ENCODE results near the gene VPS26C.

DNA sequence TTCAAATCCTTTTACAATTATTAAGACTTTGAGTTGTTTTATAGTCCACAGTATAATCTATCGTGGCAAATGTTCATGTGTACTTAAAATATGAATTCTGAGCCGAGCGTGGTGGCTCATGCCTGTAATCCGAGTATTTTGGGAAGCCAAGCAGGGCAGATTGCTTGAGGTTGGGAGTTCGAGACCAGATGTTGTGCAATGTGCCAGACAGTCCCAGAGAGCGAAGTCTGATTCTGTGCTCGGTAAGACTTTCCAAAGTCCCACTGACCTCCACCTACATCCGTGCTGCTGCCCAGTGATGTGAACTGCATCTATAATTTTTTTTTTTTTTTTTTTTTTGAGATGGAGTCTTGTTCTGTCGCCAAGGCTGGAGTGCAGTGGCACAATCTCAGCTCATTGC, 52.2 kb downstream of the VPS26C start:
- TF ChIP-seq, protein P1, sequence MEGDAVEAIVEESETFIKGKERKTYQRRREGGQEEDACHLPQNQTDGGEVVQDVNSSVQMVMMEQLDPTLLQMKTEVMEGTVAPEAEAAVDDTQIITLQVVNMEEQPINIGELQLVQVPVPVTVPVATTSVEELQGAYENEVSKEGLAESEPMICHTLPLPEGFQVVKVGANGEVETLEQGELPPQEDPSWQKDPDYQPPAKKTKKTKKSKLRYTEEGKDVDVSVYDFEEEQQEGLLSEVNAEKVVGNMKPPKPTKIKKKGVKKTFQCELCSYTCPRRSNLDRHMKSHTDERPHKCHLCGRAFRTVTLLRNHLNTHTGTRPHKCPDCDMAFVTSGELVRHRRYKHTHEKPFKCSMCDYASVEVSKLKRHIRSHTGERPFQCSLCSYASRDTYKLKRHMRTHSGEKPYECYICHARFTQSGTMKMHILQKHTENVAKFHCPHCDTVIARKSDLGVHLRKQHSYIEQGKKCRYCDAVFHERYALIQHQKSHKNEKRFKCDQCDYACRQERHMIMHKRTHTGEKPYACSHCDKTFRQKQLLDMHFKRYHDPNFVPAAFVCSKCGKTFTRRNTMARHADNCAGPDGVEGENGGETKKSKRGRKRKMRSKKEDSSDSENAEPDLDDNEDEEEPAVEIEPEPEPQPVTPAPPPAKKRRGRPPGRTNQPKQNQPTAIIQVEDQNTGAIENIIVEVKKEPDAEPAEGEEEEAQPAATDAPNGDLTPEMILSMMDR (IDR thresholded peaks at IDR 0.05; ENCODE audit: insufficient read depth, low read length, poor library complexity, severe bottlenecking), result no peak
- no peak for TF ChIP-seq EZH2phosphoT487 (conservative IDR thresholded peaks at IDR 0.05; ENCODE audit: low read length)
